GM23338 (cell line): ENCODE measurements around the gene DGLUCY.
"Not testable (repeated sequence)": the region's sequence is repeated elsewhere in the genome, so short reads cannot be mapped to it uniquely, and the experiment has no call there.

Experiments
- CREB1 ChIP-seq: fragments of 250-450 bp; sonication (Bioruptor Pico); IDR thresholded peaks from 2 replicates; pipeline ENCODE4 v1.5.0; 2020; ENCODE audit warnings: low read depth, mild to moderate bottlenecking, moderate library complexity
- CTCF ChIP-seq, 2 experiments: fragments of 200-600 bp in 1 of 2; sonication (generic) in 1 of 2; conservative IDR thresholded peaks; 2 replicates each; pipeline versions ENCODE4 v1.5.1 to v1.6.1; 2016 to 2017; ENCODE audit warnings: antibody characterized with exemption in 2 of 2, low read depth in 2 of 2, mild to moderate bottlenecking in 2 of 2, moderate library complexity in 1 of 2
- EZH2 ChIP-seq: fragments of 200-600 bp; sonication (generic); IDR thresholded peaks from one replicate; pipeline ENCODE4 v1.8.0; 2017; ENCODE audit warnings: antibody characterized with exemption, mild to moderate bottlenecking, low read depth; ENCODE audit not compliant: unreplicated experiment
- POLR2AphosphoS5 ChIP-seq: IDR thresholded peaks from 2 replicates; pipeline ENCODE4 v1.6.1; 2016; ENCODE audit warnings: antibody characterized with exemption, low read depth

GRCh38 chr14:91124406-91125270 is 10.8 kb downstream of the DGLUCY start:
- not testable (repeated sequence) for TF ChIP-seq EZH2; CREB1 (CRISPR knock-in tag); CTCF (conservative IDR thresholded peaks at IDR 0.05; ENCODE audit: low read depth in 2 of 2); POLR2AphosphoS5
